GM23338 (cell line): ENCODE data around the gene TMED8.

Experiments used
- CREB1 ChIP-seq: fragments of 250-450 bp; sonication (Bioruptor Pico); IDR thresholded peaks from 2 replicates; pipeline ENCODE4 v1.5.0; 2020; ENCODE audit warnings: low read depth, mild to moderate bottlenecking, moderate library complexity
- CTCF ChIP-seq, 2 experiments: fragments of 200-600 bp in 1 of 2; sonication (generic) in 1 of 2; conservative IDR thresholded peaks; 2 replicates each; pipeline versions ENCODE4 v1.5.1 to v1.6.1; 2016 to 2017; ENCODE audit warnings: antibody characterized with exemption in 2 of 2, low read depth in 2 of 2, mild to moderate bottlenecking in 2 of 2, moderate library complexity in 1 of 2
- ETS1 ChIP-seq: IDR thresholded peaks from 2 replicates; pipeline ENCODE4 v1.6.1; 2016; ENCODE audit warnings: antibody characterized with exemption
- EZH2 ChIP-seq: fragments of 200-600 bp; sonication (generic); IDR thresholded peaks from one replicate; pipeline ENCODE4 v1.8.0; 2017; ENCODE audit warnings: antibody characterized with exemption, mild to moderate bottlenecking, low read depth; ENCODE audit not compliant: unreplicated experiment
- EZH2phosphoT487 ChIP-seq: fragments of 200-600 bp; sonication (generic); IDR thresholded peaks from one replicate; pipeline ENCODE4 v1.8.1; 2018; ENCODE audit warnings: antibody characterized with exemption; ENCODE audit not compliant: unreplicated experiment
- JUNB ChIP-seq: IDR thresholded peaks from one replicate; pipeline ENCODE4 v1.6.1; 2016; ENCODE audit warnings: antibody characterized with exemption; ENCODE audit not compliant: unreplicated experiment
- POLR2AphosphoS5 ChIP-seq: IDR thresholded peaks from 2 replicates; pipeline ENCODE4 v1.6.1; 2016; ENCODE audit warnings: antibody characterized with exemption, low read depth
- ZNF331 ChIP-seq: fragments of 250-450 bp; sonication (Bioruptor Pico); IDR thresholded peaks from 2 replicates; pipeline ENCODE4 v1.5.0; 2020; ENCODE audit warnings: low read depth, mild to moderate bottlenecking, moderate library complexity
- TF ChIP-seq, protein P1 (sequence below): IDR thresholded peaks from one replicate; pipeline ENCODE4 v1.6.1; 2018; ENCODE audit warnings: antibody characterized with exemption; ENCODE audit not compliant: unreplicated experiment
- TF ChIP-seq, protein P2 (sequence below): fragments of 250-450 bp; sonication (Bioruptor Pico); IDR thresholded peaks from 2 replicates; pipeline ENCODE4 v1.5.0; 2020; ENCODE audit warnings: mild to moderate bottlenecking, moderate library complexity

DNA sequence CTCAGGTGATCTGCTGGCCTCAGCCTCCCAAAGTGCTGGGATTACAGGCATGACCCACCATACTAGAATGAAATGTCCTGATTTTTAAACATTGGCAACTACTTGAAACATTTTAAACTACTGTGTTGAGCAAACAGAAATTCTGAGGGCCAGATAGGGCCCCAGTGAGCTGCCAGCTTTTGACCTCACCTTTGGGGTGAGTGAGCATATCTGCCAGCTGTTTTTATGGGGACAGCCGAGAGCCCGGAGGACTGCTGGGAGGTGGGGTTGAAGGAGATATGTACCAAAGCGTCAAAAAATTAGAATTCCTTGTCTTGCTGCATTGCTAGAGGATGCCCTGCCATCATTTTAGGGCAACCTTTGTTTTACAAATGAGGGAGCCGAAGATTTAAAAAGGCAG is 53.3 kb downstream of the TMED8 start:
- no peak for TF ChIP-seq EZH2
- no peak for TF ChIP-seq CREB1 (CRISPR knock-in tag)
- no peak for TF ChIP-seq CTCF (conservative IDR thresholded peaks at IDR 0.05; ENCODE audit: low read depth in 2 of 2)
- TF ChIP-seq POLR2AphosphoS5: no peak
- TF ChIP-seq, protein P1, sequence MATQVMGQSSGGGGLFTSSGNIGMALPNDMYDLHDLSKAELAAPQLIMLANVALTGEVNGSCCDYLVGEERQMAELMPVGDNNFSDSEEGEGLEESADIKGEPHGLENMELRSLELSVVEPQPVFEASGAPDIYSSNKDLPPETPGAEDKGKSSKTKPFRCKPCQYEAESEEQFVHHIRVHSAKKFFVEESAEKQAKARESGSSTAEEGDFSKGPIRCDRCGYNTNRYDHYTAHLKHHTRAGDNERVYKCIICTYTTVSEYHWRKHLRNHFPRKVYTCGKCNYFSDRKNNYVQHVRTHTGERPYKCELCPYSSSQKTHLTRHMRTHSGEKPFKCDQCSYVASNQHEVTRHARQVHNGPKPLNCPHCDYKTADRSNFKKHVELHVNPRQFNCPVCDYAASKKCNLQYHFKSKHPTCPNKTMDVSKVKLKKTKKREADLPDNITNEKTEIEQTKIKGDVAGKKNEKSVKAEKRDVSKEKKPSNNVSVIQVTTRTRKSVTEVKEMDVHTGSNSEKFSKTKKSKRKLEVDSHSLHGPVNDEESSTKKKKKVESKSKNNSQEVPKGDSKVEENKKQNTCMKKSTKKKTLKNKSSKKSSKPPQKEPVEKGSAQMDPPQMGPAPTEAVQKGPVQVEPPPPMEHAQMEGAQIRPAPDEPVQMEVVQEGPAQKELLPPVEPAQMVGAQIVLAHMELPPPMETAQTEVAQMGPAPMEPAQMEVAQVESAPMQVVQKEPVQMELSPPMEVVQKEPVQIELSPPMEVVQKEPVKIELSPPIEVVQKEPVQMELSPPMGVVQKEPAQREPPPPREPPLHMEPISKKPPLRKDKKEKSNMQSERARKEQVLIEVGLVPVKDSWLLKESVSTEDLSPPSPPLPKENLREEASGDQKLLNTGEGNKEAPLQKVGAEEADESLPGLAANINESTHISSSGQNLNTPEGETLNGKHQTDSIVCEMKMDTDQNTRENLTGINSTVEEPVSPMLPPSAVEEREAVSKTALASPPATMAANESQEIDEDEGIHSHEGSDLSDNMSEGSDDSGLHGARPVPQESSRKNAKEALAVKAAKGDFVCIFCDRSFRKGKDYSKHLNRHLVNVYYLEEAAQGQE: no peak
- TF ChIP-seq, protein P2, sequence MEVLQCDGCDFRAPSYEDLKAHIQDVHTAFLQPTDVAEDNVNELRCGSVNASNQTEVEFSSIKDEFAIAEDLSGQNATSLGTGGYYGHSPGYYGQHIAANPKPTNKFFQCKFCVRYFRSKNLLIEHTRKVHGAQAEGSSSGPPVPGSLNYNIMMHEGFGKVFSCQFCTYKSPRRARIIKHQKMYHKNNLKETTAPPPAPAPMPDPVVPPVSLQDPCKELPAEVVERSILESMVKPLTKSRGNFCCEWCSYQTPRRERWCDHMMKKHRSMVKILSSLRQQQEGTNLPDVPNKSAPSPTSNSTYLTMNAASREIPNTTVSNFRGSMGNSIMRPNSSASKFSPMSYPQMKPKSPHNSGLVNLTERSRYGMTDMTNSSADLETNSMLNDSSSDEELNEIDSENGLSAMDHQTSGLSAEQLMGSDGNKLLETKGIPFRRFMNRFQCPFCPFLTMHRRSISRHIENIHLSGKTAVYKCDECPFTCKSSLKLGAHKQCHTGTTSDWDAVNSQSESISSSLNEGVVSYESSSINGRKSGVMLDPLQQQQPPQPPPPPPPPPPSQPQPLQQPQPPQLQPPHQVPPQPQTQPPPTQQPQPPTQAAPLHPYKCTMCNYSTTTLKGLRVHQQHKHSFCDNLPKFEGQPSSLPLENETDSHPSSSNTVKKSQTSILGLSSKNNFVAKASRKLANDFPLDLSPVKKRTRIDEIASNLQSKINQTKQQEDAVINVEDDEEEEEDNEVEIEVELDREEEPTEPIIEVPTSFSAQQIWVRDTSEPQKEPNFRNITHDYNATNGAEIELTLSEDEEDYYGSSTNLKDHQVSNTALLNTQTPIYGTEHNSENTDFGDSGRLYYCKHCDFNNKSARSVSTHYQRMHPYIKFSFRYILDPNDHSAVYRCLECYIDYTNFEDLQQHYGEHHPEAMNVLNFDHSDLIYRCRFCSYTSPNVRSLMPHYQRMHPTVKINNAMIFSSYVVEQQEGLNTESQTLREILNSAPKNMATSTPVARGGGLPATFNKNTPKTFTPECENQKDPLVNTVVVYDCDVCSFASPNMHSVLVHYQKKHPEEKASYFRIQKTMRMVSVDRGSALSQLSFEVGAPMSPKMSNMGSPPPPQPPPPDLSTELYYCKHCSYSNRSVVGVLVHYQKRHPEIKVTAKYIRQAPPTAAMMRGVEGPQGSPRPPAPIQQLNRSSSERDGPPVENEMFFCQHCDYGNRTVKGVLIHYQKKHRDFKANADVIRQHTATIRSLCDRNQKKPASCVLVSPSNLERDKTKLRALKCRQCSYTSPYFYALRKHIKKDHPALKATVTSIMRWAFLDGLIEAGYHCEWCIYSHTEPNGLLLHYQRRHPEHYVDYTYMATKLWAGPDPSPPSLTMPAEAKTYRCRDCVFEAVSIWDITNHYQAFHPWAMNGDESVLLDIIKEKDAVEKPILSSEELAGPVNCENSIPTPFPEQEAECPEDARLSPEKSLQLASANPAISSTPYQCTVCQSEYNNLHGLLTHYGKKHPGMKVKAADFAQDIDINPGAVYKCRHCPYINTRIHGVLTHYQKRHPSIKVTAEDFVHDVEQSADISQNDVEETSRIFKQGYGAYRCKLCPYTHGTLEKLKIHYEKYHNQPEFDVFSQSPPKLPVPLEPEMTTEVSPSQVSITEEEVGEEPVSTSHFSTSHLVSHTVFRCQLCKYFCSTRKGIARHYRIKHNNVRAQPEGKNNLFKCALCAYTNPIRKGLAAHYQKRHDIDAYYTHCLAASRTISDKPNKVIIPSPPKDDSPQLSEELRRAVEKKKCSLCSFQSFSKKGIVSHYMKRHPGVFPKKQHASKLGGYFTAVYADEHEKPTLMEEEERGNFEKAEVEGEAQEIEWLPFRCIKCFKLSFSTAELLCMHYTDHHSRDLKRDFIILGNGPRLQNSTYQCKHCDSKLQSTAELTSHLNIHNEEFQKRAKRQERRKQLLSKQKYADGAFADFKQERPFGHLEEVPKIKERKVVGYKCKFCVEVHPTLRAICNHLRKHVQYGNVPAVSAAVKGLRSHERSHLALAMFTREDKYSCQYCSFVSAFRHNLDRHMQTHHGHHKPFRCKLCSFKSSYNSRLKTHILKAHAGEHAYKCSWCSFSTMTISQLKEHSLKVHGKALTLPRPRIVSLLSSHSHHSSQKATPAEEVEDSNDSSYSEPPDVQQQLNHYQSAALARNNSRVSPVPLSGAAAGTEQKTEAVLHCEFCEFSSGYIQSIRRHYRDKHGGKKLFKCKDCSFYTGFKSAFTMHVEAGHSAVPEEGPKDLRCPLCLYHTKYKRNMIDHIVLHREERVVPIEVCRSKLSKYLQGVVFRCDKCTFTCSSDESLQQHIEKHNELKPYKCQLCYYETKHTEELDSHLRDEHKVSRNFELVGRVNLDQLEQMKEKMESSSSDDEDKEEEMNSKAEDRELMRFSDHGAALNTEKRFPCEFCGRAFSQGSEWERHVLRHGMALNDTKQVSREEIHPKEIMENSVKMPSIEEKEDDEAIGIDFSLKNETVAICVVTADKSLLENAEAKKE (CRISPR knock-in tag): no peak
- TF ChIP-seq ETS1: no peak
- TF ChIP-seq EZH2phosphoT487: no peak
- no peak for TF ChIP-seq JUNB
- no peak for TF ChIP-seq ZNF331
